ENCODE data around the gene PPP5C.
"Not testable (repeated sequence)": the region's sequence is repeated elsewhere in the genome, so short reads cannot be mapped to it uniquely, and the experiment has no call there.

Gene PPP5C

DNA sequence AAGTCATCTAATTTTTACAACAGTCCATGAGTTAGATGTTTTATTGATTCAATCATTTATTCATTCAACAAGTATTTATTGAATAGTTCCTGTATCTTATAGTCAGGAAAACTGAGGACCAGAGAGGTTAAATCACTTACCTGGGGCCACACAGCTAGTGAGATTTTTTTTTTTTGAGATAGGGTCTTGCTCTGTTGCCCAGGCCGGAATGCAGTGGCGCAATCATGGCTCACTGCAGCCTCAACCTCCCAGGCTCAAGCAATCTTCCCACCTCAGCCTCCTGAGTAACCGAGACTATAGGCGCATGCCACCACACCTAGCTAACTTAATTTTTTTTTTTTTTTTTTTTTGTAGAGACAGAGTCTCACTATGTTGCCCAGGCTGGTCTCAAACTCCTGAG, 88.8 kb downstream of the PPP5C start:
- H3K4me1 ChIP-seq (ENCODE audit: insufficient read depth, low read length); H3K27me3 ChIP-seq (ENCODE audit: insufficient read depth, low read length); H3K9me3 ChIP-seq (ENCODE audit: low read length); H3K36me3 ChIP-seq (ENCODE audit: insufficient read depth, low read length); H3K4me3 ChIP-seq (ENCODE audit: low read length); H2AFZ ChIP-seq (ENCODE audit: low read depth, low read length): not testable (repeated sequence)
